ENCODE data around the gene PTPRA. TPM values are rescaled to one million over a fixed set of nuclear protein-coding genes. Genes with fewer than 3 reads are reported as not detected.
A peak's percentile ranks its signal among the peaks of the same experiment; 100 is the strongest.

The PTPRA gene
- total and polyA plus RNA-seq, 2 of the 13 experiments (the other 11 are each of a cell fraction or from before 2014, with no cell fraction given): 47.2 to 127 TPM

- Histone ChIP-seq H3K4me3 (replicated peaks in 1 of 3; ENCODE audit: insufficient read depth in 1 of 3, low read depth in 2 of 3, low read length in 3 of 3) (no peak overlapping the region), H3K4me1 (ENCODE audit: insufficient read depth, low read length) (peaks cover 17% of the 10 kb centered on the region), H3K36me3 (replicated peaks in 1 of 2; ENCODE audit: control insufficient read depth in 1 of 2, insufficient read depth in 2 of 2, low read length in 2 of 2) (peaks cover 6 to 8% of the 10 kb centered on the region in 2 experiments; a peak in 4 of 5 replicates), H3K79me2 (ENCODE audit: insufficient read depth, low read length) (no peaks in the 10 kb centered on the region), H3K4me2 (ENCODE audit: low read depth, low read length) (no peak overlapping the region), H3K9ac (ENCODE audit: insufficient read depth, low read depth, low read length) (no peak overlapping the region), H3K9me3 (ENCODE audit: low read length) (no peaks in the 10 kb centered on the region), H4K20me1 (ENCODE audit: insufficient read depth, low read length) (no peaks in the 10 kb centered on the region), H3K27me3 (ENCODE audit: control insufficient read depth in 1 of 2, insufficient read depth in 2 of 2, low read length in 2 of 2) (peaks cover 0 to under 1% of the 10 kb centered on the region in 2 experiments; a peak in 1 of 5 replicates), H2AFZ (ENCODE audit: low read length) (no peak overlapping the region), H3K27ac (ENCODE audit: extremely low read length, insufficient read depth, low read length) (no peak overlapping the region)
- no TSS peak for BruUV-seq (replicated peaks)
- 95% methylated on average over 3 of the region's 3 CpGs for WGBS (ENCODE audit: low lambda C conversion rate)
- ChIA-PET POLR2A (no interaction called here), CTCF (ENCODE audit: low intra/inter-chr PET ratio, low total read pairs) (no interaction called here)
- FAIRE-seq: no peak
- intact Hi-C loops (cut with micrococcal nuclease; ENCODE audit: unreplicated experiment): no loop called here
- in situ Hi-C loops (cut with HindIII; ENCODE audit: extremely low pct_ligation_motif_present, low pct_unique_long_range_greater_than_20kb): no loop called here
- DNase-seq (ENCODE audit: low spot score): no peak
- ATAC-seq: peak; percentile 14; the same call in 1 of the 3 replicates
- TF ChIP-seq STAG1 (CRISPR knock-in tag; IDR thresholded peaks at IDR 0.05) (peak; percentile 33), ZNF264 (CRISPR knock-in tag; IDR thresholded peaks at IDR 0.05) (no peak)
- TF ChIP-seq, protein P1, sequence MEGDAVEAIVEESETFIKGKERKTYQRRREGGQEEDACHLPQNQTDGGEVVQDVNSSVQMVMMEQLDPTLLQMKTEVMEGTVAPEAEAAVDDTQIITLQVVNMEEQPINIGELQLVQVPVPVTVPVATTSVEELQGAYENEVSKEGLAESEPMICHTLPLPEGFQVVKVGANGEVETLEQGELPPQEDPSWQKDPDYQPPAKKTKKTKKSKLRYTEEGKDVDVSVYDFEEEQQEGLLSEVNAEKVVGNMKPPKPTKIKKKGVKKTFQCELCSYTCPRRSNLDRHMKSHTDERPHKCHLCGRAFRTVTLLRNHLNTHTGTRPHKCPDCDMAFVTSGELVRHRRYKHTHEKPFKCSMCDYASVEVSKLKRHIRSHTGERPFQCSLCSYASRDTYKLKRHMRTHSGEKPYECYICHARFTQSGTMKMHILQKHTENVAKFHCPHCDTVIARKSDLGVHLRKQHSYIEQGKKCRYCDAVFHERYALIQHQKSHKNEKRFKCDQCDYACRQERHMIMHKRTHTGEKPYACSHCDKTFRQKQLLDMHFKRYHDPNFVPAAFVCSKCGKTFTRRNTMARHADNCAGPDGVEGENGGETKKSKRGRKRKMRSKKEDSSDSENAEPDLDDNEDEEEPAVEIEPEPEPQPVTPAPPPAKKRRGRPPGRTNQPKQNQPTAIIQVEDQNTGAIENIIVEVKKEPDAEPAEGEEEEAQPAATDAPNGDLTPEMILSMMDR (CRISPR knock-in tag; IDR thresholded peaks at IDR 0.05): peak; percentile 57
These were observed 7.7 kb upstream of the PTPRA start for GRCh38 chr20:2865630-2866029.

GRCh38 chr20:2866236-2866635 lies 7.0 kb upstream of the PTPRA start:
- no peak for DNase-seq (ENCODE audit: low spot score)
- FAIRE-seq: no peak
- WGBS (ENCODE audit: low lambda C conversion rate): 92% methylated on average over 11 of the region's 11 CpGs

More at GRCh38 chr20:2866236-2866635, 7.0 kb upstream of the PTPRA start:
- ChIA-PET POLR2A (no interaction called here), CTCF (ENCODE audit: low intra/inter-chr PET ratio, low total read pairs) (no interaction called here)
- peaks cover 2 to 5% of the 10 kb centered on the region in 2 experiments; a peak in 4 of 5 replicates for H3K36me3 ChIP-seq (replicated peaks in 1 of 2; ENCODE audit: control insufficient read depth in 1 of 2, insufficient read depth in 2 of 2, low read length in 2 of 2)
- no peak overlapping the region for H3K4me3 ChIP-seq (replicated peaks in 1 of 3; ENCODE audit: insufficient read depth in 1 of 3, low read depth in 2 of 3, low read length in 3 of 3)
- no peak overlapping the region for H3K9ac ChIP-seq (ENCODE audit: insufficient read depth, low read depth, low read length)
- no peak overlapping the region for H3K4me2 ChIP-seq (ENCODE audit: low read depth, low read length)
- H2AFZ ChIP-seq (ENCODE audit: low read length): no peak overlapping the region
- intact Hi-C loops (cut with micrococcal nuclease; ENCODE audit: unreplicated experiment) (no loop called here), in situ Hi-C loops (cut with HindIII; ENCODE audit: extremely low pct_ligation_motif_present, low pct_unique_long_range_greater_than_20kb) (no loop called here)
- no peak overlapping the region for H3K27ac ChIP-seq (ENCODE audit: extremely low read length, insufficient read depth, low read length)
- no peaks in the 10 kb centered on the region for H3K9me3 ChIP-seq (ENCODE audit: low read length)
- peaks cover 23% of the 10 kb centered on the region for H3K4me1 ChIP-seq (ENCODE audit: insufficient read depth, low read length)
- H4K20me1 ChIP-seq (ENCODE audit: insufficient read depth, low read length): no peaks in the 10 kb centered on the region
- BruUV-seq (replicated peaks): no TSS peak
- peaks cover 0 to 6% of the 10 kb centered on the region in 2 experiments; a peak in 2 of 5 replicates for H3K27me3 ChIP-seq (ENCODE audit: control insufficient read depth in 1 of 2, insufficient read depth in 2 of 2, low read length in 2 of 2)
- no peak for ATAC-seq
- TF ChIP-seq TCF7L2 (IDR thresholded peaks at IDR 0.05; ENCODE audit: low read depth, low read length) (no peak), KLF11 (CRISPR knock-in tag; IDR thresholded peaks at IDR 0.05) (no peak)
- H3K79me2 ChIP-seq (ENCODE audit: insufficient read depth, low read length): no peaks in the 10 kb centered on the region
